Activated CD4-positive, alpha-beta T cell treated with anti-CD3 and anti-CD28 coated beads, Interleukin-2, Interleukin-6, amounts not matched to agents 100 ng/mL and 50 ng/mL, durations not matched to agents 16 hours and 8 hours (primary cell): ENCODE measurements around the gene FALEC.
"Not testable (repeated sequence)": the region's sequence is repeated elsewhere in the genome, so short reads cannot be mapped to it uniquely, and the experiment has no call there.

Experiments
- DNase-seq: peaks from one replicate; pipeline ENCODE4 v3.0.0-alpha.2; 2020

Gene FALEC

DNA sequence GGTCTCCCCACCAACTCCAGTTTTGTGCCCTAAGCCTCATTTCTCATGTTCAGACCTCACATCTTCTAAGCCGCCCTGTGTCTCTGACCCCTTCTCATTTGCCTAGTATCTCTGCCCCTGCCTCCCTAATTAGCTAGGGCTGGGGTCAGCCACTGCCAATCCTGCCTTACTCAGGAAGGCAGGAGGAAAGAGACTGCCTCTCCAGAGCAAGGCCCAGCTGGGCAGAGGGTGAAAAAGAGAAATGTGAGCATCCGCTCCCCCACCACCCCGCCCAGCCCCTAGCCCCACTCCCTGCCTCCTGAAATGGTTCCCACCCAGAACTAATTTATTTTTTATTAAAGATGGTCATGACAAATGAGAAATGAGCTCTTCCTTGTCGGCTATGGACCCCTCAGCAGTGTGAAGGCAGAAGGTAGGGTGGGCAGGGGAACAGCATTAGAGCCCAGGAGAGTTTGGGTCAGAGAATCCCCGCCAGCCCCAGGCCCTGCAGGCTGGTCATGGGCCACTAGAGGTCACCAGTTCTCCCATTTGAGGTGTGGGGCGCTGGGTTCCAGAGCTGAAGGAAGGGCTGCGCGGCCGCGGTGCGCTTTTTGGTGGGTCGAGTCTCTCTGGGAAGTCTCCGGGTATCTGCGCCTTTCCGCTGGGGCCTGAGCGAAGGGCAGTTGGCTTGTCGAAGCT is 45.2 kb downstream of the FALEC start:
- peak; percentile 93 for DNase-seq

DNA sequence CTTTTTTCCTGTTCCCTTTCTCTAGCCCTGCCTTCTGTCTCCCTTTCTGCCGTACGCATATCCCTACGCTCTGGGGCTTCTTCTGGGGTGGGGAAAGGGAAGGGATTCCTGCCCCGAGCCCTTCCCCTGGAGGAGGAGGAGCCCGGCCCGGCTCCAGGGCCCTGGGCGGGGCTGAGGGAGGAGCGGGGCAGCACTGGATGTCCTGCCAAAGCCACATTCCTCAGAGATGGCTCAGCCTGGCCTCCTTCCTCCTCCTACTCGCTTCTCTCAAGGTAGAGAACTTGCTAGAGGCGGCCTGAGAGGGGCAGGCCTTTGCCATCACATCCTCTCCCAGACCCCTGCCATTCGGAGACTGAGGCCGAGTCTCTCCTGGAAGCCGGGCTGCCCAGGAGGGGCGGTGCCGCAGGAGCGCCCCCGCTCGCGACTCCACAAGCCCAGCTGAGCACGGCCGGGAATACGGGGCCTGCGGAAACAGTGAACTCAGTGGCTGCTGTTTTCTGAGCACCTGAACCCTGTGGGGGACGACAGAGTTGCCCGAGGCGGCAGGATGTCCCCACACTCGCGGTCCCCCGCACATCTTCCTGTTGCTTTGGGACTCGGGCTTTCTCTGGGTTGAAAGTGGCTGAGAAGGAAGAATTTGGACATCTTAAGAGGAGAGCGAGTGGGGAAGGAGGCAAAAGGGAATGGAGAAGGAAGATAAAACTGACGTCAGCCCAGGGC is 45.9 kb downstream of the FALEC start:
- DNase-seq: peak; percentile 74

DNA sequence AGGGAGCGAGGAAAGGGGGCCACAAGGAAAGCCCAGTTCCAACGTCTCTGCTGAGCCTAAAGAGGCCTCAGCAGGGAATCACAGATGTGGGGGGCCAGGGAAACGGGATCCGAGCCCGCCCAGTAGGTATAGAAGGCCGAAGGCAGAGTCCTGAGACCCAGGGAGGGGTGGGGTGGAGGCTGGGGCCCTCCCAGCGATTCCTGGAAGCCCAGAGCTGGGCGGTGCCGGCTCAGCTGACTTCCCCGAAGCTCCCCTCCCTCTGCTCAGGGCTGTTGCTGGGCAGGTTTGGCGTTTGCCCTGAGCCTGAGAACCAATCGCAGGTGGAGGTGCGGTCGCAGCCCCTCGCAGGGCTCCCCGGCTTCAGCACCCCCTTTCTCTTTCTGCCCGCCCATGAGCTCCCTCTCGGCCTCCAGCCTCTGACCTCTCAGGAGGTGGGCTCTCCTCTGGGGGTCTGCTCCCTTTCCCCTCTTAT is 46.5 kb downstream of the FALEC start:
- peak; percentile 95 for DNase-seq

DNA sequence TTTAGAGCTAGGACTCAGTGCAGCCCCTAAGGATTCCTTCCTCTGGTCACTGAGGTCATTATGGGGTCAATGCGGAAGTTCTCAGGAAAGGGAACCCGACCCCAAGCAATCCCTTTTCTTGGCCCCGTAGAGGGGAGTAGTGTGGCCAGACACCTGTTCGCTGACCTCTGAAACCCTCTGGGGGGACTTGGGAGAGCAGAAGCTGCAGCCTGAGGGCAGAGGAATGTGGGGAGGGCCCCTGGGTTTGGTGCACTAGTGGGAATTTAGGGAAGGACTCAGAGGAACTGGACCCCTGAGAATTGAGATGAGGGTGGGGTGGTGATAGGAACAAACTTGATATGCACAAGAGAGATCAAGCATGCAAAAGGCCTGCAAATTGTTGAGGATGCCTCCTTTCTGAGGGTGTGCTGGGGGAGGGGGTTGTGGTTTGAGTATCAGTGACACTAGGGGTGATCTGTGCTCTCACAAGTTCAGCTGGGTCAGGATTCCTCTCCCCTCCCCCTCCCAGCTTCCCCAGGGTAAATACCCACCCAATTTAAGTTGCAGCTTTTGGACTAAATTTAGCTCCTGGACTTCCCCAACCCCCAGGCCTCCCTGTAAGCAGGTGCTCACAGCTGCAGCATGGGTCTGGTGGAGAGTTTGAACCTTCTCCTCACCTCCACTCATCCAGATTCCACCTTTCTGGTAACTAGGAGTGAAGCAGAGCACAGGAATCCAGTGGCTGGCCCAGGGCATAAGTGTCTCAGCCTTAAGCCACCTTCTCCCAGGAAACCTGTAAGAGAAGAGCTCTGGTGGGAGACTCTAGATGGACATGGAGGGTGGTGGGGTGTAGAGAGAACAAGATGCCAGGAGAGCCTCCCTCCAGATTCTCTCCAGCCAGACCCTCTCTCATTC is 47.1 kb downstream of the FALEC start:
- DNase-seq: peak; percentile 82

DNA sequence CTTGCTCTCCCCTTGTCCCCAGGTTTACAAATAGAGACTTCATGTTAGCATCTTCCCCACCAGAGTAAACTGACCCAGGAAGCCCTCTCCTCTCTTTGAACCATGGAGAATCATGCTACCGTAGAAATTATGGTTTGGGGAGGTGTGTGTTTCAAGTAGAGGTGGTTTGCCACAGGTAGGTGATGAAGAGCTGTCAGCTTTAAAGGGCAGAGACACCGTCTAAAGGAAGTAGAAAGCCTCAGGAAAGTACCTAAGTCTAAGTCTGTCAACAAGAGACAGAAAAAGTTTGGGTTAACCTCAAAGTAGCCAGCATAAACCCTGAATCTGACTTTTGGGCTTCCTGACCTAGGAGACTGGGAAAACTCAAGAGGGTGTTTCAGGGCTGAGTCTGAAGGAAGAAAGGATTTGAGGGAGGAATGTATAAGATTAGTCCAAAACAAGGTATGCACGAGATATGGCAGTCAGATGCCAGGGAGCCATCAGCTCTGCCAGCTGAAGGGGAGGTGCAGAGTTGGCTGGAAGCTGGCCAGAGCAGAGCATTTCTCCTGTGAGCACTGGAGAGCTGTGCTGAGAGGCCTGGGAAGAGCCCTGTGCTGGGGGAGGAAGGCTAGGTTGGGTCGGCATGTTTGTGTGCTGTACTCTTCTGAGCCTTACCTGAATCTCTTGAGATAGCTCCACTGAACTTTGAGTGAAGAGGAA is 47.9 kb downstream of the FALEC start:
- DNase-seq: peak; percentile 72

DNA sequence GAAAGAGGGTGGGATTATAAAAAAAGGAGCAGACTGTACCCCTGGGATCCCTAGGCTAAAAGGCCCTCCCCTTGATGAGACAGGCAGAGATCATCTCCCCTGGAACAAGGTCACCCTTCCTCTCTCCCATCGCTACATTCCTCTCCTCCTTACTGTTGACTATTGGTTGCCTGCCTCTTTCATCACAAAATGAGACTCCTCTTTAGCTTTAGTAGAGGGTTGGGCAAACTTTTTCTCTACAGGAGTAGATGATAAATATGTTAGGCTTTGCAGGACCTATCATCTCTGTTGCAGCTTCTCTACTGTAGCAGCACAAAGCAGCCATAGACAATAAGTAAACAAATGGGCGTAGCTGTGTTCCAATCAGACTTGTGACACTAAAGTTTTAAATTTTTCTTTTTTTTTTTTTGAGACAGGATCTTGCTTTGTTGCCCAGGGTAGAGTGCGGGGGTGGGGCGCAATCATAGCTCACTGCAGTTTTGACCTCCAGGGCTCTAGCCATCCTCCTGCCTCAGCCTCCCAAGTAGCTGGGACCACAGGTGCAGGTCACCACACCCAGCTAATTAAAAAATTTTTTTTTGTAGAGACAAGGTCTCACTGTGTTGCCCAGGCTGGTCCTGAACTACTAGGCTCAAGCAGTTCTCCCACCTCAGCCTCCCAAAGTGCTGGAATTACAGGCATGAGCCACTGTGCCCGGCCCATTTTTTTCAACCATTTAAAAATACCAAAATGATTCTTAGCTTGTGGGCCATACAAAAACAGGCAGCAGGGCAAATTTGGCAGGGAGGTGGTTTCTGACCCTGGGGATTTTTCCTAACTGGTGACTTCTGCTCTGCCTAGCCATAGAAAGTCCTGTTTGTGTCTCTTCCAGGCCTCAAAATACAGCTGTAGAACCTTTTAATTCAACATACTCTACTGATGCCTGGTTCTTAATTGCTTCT is 48.8 kb downstream of the FALEC start:
- DNase-seq: no peak

DNA sequence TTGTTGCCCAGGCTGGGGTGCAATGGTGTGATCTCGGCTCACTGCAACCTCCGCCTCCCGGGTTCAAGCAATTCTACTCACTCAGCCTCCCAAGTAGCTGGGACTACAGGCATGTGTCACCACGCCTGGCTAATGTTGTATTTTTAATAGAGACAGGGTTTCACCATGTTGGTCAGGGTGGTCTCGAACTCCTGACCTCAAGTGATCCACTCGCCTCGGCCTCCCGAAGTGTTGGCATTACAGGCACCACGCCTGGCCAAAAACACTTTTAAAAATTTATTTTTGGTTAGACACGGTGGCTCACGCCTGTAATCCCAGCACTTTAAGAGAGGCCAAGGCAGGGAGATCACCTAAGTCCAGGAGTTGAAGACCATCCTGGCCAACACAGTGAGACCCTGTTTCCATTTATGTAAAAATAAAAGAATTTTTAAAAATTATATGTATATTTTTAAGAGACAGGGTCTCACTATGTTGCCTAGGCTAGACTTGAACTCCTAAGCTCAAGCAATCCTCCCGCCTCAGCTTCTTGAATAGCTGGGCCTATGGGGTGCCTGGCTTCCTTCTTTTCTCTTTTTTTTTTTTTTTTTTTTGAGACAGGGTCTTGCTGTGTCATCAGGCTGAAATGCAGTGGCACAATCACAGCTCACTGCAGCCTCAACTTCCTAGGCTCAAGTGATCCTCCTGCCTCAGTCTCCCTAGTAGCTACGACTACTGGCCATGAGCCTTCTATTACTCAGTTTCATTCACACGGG is 49.9 kb downstream of the FALEC start:
- not testable (repeated sequence) for DNase-seq

DNA sequence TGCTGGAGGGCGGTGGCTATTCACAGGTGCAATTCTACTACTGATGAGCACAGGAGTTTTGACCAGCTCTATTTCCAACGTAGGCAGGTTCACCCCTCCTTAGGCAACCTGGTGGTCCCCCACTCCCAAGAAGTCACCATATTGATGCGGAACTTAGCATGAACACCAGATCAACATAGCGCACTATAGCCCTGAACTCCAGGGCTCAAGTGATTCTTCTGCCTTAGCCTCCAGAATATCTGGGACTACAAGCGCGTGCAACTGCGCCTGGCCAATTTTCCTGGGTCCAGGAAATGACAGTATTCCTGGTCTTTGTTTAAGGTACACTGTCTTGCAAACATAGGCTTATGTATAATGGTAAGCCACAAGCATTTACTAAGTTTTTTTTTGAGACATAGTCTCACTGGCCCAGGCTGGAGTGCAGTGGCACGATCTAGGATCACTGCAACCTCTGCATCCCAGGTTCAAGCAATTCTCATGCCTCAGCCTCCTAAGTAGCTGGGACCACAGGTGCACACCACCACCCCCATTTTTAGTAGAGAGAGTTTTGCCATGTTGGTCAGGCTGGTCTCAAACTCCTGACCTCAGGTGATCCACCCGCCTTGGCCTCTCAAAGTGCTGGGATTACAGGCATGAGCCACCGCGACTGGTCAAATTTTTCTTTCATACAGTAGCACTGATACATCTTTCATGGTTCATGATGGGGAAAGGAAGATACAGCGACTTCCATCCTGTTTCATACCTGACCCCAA is 51.2 kb downstream of the FALEC start:
- no peak for DNase-seq

DNA sequence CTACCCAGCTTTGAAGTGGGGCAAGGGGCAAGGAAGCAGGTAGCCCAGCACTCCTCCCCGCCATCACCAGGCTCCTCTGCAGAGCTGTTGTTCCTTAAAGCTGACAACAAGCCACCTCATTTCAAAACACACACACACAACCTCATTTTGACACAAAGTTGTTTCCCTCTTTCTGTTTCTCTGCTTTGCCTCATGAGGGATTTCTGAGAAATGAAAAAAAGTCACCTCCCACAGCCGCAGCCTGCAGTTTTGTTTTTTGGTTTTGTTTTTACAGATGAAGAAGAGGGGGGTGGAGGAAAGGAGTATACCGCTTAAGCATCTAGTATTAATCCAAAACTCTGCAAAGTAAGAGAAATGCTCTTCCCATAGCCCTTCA is 51.8 kb downstream of the FALEC start:
- DNase-seq: peak; percentile 93

DNA sequence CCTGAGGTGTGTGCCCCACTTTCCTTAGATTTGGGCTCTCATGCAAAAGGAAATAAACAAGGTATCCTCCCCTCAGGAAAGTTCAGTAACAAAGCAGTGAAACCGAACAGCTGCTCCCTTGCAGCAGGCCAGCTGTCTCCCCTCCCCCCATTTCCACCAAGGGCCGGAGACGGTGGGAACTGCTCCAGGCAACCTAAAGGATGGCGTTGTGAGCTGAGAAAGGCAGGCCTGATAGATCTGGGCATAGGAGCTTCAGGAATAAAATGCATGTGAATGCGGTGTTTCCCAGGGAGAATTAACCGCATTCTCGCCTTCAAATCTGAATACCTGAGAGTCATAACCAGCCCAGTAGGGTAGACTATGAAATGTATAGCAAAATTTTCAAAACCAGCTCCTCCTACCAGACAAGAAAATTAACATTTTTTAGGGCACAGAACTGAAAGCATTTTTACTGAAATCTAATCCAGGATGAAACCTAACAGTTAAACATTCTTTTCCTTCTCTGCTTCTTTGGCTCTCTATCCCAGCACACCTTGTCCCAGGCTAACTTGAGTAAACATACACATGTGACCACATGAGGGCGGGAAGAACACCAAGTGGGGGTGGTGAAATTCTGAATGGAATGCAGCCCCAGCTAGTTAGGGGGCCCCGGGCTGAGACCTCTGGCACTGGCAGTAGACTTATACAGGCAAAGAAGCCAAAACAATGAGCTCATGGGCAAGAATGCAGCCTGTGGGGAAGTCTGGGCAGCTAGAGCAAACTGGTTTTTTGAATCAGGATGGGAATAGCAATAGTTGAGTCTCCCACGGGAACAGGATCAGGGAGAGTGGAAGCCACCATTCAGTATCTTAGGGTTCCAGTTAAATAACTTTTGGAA is 52.4 kb downstream of the FALEC start:
- DNase-seq: peak; percentile 77

DNA sequence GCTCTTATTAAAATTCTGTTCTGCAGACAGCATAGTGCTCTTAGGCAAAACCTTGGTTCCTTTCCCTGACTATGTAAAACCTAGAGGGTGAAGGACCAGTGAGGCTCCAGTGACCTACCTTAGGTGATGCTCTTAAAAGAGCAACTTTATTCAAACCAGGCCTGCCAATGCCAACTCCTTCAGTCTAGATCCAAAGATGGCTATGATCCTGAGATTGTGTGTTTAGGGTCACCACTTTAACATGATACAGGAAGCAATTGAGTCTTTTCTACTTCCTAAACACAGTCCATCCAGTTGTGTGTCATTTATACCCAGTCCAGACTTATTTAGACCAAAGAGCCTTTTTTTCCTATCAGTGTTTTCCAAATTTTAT is 53.0 kb downstream of the FALEC start:
- peak; percentile 42 for DNase-seq

DNA sequence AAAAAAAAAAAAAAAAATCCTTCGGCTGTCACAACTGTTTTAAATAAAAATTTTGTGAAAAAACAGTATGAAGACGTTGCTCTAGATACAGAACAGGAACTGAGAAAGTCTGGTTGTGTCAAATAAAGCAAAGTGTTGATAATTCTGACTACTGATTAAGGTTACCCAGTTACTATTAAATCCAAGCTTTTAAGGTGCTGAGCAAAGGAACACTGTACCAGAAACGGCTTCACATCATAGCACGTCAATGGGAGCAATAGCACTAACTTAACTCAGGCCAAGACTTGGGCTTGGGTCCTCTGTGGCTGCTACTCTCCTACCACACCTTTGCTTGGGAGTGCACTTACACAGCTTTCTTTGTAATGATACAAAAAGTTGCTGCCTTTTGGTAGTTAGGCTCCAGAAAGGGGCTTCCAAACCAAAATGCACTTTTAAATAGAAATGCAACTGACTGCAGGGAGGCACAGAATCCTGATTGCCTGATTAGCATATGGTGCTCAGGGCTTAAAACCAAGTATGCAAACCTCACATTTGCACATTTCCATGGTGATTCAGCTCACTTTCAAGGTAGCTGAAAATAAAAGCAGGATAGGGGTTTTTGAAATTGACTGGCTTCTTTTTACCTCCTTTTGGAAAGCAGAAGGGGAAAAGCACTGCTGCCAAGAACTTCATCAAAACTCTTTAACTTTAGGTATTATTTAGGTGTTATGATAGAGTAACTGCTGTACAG is 57.5 kb downstream of the FALEC start:
- no peak for DNase-seq

DNA sequence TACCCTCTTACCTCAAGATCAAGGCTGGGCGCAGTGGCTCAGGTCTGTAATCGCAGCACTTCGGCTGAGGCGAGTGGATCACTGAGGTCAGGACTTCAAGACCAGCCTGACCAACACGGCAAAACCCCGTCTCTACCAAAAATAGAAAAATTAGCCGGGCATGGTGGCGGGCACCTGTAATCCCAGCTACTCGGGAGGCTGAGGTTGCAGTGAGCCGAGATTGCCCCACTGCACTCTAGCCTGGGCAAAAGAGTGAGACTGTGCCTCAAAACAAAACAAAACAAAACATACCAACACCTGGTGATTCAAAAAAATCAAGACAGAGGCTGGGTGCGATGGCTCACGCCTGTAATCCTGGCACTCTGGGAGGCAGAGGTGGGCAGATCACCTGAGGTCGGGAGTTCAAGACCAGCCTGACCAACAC is 58.1 kb downstream of the FALEC start:
- DNase-seq: peak; percentile 35

DNA sequence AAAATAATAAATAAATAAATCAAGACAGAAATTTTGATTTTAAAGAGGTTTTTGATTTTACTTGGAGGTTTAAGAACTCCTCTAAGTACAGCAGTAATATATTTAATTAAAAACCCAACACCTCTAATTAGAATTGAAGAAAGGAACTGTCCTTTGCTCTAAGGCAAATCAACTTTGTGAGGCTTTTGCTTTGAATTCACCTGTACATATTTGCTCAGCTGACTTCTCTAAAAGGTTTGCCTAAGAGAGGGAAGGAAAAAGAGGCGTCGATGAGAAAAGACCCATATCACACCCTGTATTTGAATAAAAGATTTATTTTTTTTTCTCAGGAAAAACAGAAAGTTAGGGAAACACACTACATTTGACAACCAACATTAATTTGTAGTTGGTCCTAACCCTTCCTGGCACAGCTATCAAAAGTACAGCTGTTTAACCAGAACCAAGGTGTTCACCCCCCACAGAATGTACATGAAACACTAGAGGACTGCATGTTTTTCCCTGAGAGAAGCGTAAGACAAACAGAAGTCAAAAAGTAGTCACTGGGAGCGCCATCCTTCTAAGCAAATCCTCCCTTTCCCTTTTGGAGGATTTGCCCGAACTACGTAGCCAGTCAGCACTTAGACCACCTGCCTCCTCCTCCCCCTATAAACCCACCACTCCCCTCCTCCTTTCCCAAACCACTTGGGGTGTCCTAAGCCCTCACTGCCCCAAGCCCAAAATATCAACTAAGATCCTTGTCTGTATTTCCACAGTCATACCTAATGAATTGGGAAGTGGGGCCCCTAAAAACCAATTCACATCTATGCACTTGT is 58.9 kb downstream of the FALEC start:
- no peak for DNase-seq

DNA sequence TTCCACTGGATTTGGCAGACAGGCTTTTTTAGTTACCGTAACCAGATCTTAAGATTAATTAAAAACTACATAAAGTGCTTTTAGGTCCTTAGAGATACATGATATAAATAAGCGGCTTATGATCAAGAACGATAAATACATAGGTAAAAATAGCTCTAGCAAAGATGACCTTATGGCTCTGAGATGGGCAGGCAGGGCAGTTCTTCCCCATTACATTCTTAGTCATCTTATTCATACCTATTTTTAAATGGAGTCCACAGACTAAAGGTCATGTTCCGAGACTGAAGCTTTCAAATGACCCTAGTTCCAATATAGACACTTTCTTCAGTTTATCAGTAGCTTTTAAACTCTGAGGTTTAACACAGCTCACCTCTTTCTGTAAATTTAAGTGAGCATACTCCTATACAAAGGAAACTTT is 59.5 kb downstream of the FALEC start:
- no peak for DNase-seq

DNA sequence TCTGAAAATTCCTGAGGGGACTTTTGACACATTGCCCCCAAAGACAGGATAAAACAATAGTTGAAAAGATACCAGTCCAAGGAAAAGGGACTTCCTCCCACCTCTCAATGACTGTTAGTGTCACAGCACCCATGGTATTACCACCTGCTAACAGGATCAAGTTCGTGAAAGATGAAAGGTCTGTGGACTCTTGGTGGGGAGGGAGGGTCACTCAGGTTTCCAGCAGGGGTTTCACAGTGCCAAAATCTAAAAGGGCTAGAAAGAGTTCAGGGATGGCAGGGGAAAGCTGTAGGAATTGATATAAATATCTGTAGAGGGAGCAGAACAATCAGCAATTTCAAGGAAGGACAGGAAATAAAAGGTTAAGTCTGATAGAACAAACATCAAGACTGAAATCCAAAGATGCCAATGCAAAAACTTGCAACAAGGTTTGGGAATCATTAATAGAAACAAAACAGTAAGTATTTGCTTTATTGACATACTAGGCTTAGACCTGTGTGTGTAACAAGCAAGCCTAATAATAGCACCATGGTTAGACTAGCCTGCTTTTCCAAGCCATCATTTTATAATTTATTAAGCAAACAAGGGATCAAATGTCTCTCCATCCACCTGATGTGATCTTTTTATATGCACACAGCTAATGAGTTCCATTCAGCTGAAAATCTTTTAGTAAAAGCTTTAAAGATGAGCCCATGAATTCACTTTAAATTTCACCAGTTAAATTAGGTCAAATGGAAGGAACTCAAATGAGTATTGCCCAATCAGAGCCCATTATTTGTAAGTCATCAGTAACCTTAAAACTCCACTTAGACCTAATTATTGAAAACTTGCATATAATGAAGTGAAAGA is 60.2 kb downstream of the FALEC start:
- DNase-seq: no peak

DNA sequence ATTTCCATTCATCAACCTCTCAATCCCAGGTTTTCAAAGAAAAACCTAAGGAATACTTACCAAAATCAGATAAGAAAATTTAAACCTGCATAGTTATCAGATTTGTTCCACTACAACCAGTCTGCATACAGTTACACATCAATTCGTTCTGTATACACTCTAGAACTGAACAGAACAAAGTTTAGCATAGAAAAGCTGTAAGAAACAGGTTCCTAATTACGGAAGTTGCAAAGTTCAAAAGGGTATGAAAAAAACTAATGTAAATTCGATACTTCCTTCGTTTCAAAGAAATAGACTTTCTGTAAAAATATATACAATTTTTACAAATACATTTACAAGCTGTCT is 60.8 kb downstream of the FALEC start:
- no peak for DNase-seq
